GM23248 (cell line): ENCODE results near the gene SPR. TPM values are rescaled to one million over a fixed set of nuclear protein-coding genes. Genes with fewer than 3 reads are reported as not detected.

Experiments
- DNase-seq: peaks from one replicate; pipeline ENCODE4 v3.0.0-alpha.2; 2015
- H2AFZ ChIP-seq: fragments of 200-600 bp; sonication (generic); 2 replicates; pipeline ENCODE4 v1.6.1; 2016; ENCODE audit warnings: antibody characterized with exemption
- H3F3A ChIP-seq: fragments of 200-600 bp; sonication (generic); 2 replicates; pipeline ENCODE4 v1.6.1; 2016; ENCODE audit warnings: mild to moderate bottlenecking, antibody characterized with exemption, mixed run types; ENCODE audit not compliant: insufficient read depth
- H3K27ac ChIP-seq: fragments of 200-600 bp; sonication (generic); 2 replicates; pipeline ENCODE4 v1.5.1; 2016; ENCODE audit warnings: mild to moderate bottlenecking
- H3K27me3 ChIP-seq: fragments of 200-600 bp; sonication (generic); replicated peaks from 2 replicates; pipeline ENCODE4 v1.6.1; 2016; ENCODE audit warnings: mild to moderate bottlenecking; ENCODE audit not compliant: insufficient read depth
- H3K36me3 ChIP-seq: fragments of 200-600 bp; sonication (generic); 2 replicates; pipeline ENCODE4 v1.6.1; 2016; ENCODE audit warnings: low read depth, mild to moderate bottlenecking
- H3K4me1 ChIP-seq: fragments of 200-600 bp; sonication (generic); 2 replicates; pipeline ENCODE4 v1.6.1; 2016; ENCODE audit warnings: mild to moderate bottlenecking; ENCODE audit not compliant: insufficient read depth
- H3K4me2 ChIP-seq: fragments of 200-600 bp; sonication (generic); one replicate; pipeline ENCODE4 v1.6.1; 2016; ENCODE audit warnings: mild to moderate bottlenecking; ENCODE audit not compliant: unreplicated experiment
- H3K4me3 ChIP-seq: fragments of 200-600 bp; sonication (generic); 2 replicates; pipeline ENCODE4 v1.5.1; 2016; ENCODE audit warnings: mild to moderate bottlenecking
- H3K79me2 ChIP-seq: fragments of 200-600 bp; sonication (generic); 2 replicates; pipeline ENCODE4 v1.6.1; 2016; ENCODE audit warnings: mild to moderate bottlenecking; ENCODE audit not compliant: insufficient read depth
- H3K9ac ChIP-seq: fragments of 200-600 bp; sonication (generic); 2 replicates; pipeline ENCODE4 v1.6.1; 2016; ENCODE audit warnings: mild to moderate bottlenecking
- H3K9me2 ChIP-seq: fragments of 200-600 bp; sonication (generic); 2 replicates; pipeline ENCODE4 v1.6.1; 2016; ENCODE audit warnings: mixed run types, mild to moderate bottlenecking, moderate library complexity; ENCODE audit not compliant: insufficient read depth
- H3K9me3 ChIP-seq: fragments of 200-600 bp; sonication (generic); one replicate; pipeline ENCODE4 v1.6.1; 2017; ENCODE audit warnings: low read depth
- H4K20me1 ChIP-seq: fragments of 200-600 bp; sonication (generic); 2 replicates; pipeline ENCODE4 v1.6.0; 2016; ENCODE audit not compliant: insufficient read depth
- EZH2 ChIP-seq: fragments of 200-600 bp; sonication (generic); IDR thresholded peaks from 2 replicates; pipeline ENCODE4 v1.6.1; 2018; ENCODE audit warnings: antibody characterized with exemption, mild to moderate bottlenecking; ENCODE audit not compliant: insufficient read depth, poor library complexity, severe bottlenecking
- EZH2phosphoT487 ChIP-seq: fragments of 200-600 bp; sonication (generic); IDR thresholded peaks from 2 replicates; pipeline ENCODE4 v1.6.1; 2018; ENCODE audit warnings: antibody characterized with exemption, moderate library complexity, mild to moderate bottlenecking, low read depth; ENCODE audit not compliant: insufficient read depth
- WGBS, 2 experiments: methylation state at CpG; one replicate each; pipeline ENCODE4 v1.1.6; 2015 to 2017; ENCODE audit warnings: low lambda C conversion rate in 2 of 2, low coverage in 1 of 2; ENCODE audit errors: missing lambda C conversion rate in 2 of 2; 5-methylcytosine and 5-hydroxymethylcytosine counted together
- in situ Hi-C: fragments of 300-500 bp; cut with MboI; formaldehyde crosslinking; loops from 2 replicates; pipeline ENCODE4 v1.15.0; 2020
- polyA plus RNA-seq: library from polyadenylated mRNA; unstranded; fragments of >200 nt; fragmentation: Nextera tagmentation; extraction: Ambion mirVana; gene quantifications from 2 replicates; pipeline ENCODE4 v1.2.1, GENCODE V29; 2016
- total RNA-seq: library from RNA; depleted of rRNA; stranded (reverse); fragments of >200 nt; shearing (Covaris generic); gene quantifications from 2 replicates; pipeline ENCODE4 v1.2.3, GENCODE V29; 2014; rRNA removed

Gene SPR
- total RNA-seq (21.1 and 39.0 TPM in 2 replicates), polyA plus RNA-seq (17.1 and 19.6 TPM in 2 replicates)

GRCh38 chr2:72887032-72887739, at the start of gene SPR:
Gene SPR, plus strand, starts transcription at chr2:72887408. Its CDS starts 25 bp downstream, at chr2:72887433.
- Histone ChIP-seq H3K4me3 (peak within 1 kb of the TSS; percentile 90), H3F3A (0 out of 2 replicates have a peak, but pooled peaks cover 9% of the 10 kb centered on the region), H3K79me2 (no peaks in the 10 kb centered on the region), H3K36me3 (no peaks in the 10 kb centered on the region), H3K4me2 (peak within 1 kb of the TSS; percentile 90), H3K27ac (peak within 1 kb of the TSS; percentile 80), H3K9me2 (no peaks in the 10 kb centered on the region), H2AFZ (peak within 1 kb of the TSS; percentile 99), H3K4me1 (no peaks in the 10 kb centered on the region), H3K9ac (peak within 1 kb of the TSS; percentile 83), H3K9me3 (no peaks in the 10 kb centered on the region), H3K27me3 (no peaks in the 10 kb centered on the region), H4K20me1 (no peaks in the 10 kb centered on the region)
- in situ Hi-C loops, result no loop called here
- peak; percentile 88 for DNase-seq
- TF ChIP-seq EZH2phosphoT487 (no peak), EZH2 (no peak)
- WGBS, 2 experiments, result 1 to 2% methylated on average over 50 to 68 of the region's 76 CpGs

GRCh38 chr2:72840066-72840465, 47.1 kb upstream of the SPR start:
- Histone ChIP-seq H3K4me3 (no peak overlapping the region), H3K27ac (no peak overlapping the region), H2AFZ (no peak overlapping the region), H3K79me2 (no peaks in the 10 kb centered on the region), H3K9ac (no peak overlapping the region), H4K20me1 (no peaks in the 10 kb centered on the region), H3K4me2 (no peak overlapping the region), H3K4me1 (no peaks in the 10 kb centered on the region), H3K27me3 (peaks cover 12% of the 10 kb centered on the region; the same call in 1 of the 2 replicates), H3K9me3 (no peaks in the 10 kb centered on the region), H3F3A (no peaks in the 10 kb centered on the region), H3K9me2 (no peaks in the 10 kb centered on the region), H3K36me3 (no peaks in the 10 kb centered on the region)
- in situ Hi-C loops, result no loop called here
- 68 to 83% methylated on average over 2 of the region's 2 CpGs for WGBS, 2 experiments
- TF ChIP-seq EZH2phosphoT487 (no peak), EZH2 (no peak)
- DNase-seq, result no peak

- no peaks in the 10 kb centered on the region; the same call in 1 of the 2 replicates for H3K27me3 ChIP-seq
- no peaks in the 10 kb centered on the region for H3K9me3 ChIP-seq
- H3K4me2 ChIP-seq, result no peak overlapping the region
- H4K20me1 ChIP-seq, result no peaks in the 10 kb centered on the region
- no peaks in the 10 kb centered on the region for H3K4me1 ChIP-seq
- H3F3A ChIP-seq, result no peaks in the 10 kb centered on the region
- H3K9me2 ChIP-seq, result no peaks in the 10 kb centered on the region
- TF ChIP-seq EZH2, result no peak
- no peak for TF ChIP-seq EZH2phosphoT487
- H3K36me3 ChIP-seq, result no peaks in the 10 kb centered on the region
- no peak overlapping the region for H3K27ac ChIP-seq
- in situ Hi-C loops, result no loop called here
- H2AFZ ChIP-seq, result no peak overlapping the region
- no peak for DNase-seq
- 15 to 38% methylated on average over 3 of the region's 3 CpGs for WGBS, 2 experiments
- no peak overlapping the region for H3K9ac ChIP-seq
- no peaks in the 10 kb centered on the region for H3K79me2 ChIP-seq
- H3K4me3 ChIP-seq, result no peak overlapping the region
Measured at GRCh38 chr2:72841462-72842125, 45.6 kb upstream of the SPR start.

- Histone ChIP-seq H3K9me3 (no peaks in the 10 kb centered on the region), H3K79me2 (no peaks in the 10 kb centered on the region), H3K4me3 (no peak overlapping the region), H3K9me2 (no peaks in the 10 kb centered on the region), H3F3A (no peaks in the 10 kb centered on the region), H2AFZ (no peak overlapping the region), H3K27ac (no peak overlapping the region), H3K36me3 (no peaks in the 10 kb centered on the region), H3K9ac (no peak overlapping the region), H4K20me1 (no peaks in the 10 kb centered on the region), H3K4me1 (no peaks in the 10 kb centered on the region), H3K4me2 (no peak overlapping the region), H3K27me3 (peaks cover 8% of the 10 kb centered on the region)
- DNase-seq, result no peak
- in situ Hi-C loops, result no loop called here
- 14 to 25% methylated on average over 2 of the region's 2 CpGs for WGBS, 2 experiments
- TF ChIP-seq EZH2 (no peak), EZH2phosphoT487 (no peak)
Measured at GRCh38 chr2:72843301-72843700, 43.9 kb upstream of the SPR start.
